HEK293 (cell line): Measurements from ENCODE around the gene CNTNAP3.
"Not testable (repeated sequence)": the region's sequence is repeated elsewhere in the genome, so short reads cannot be mapped to it uniquely, and the experiment has no call there.

Source experiments
- ZNF354C ChIP-seq: fragments of 450-650 bp; formaldehyde crosslinking; IDR thresholded peaks from 2 replicates; pipeline ENCODE4 v1.5.1; 2016; ENCODE audit warnings: missing biosample characterization, missing genetic modification characterization, low read depth, borderline replicate concordance
- ZNF473 ChIP-seq: fragments of 450-650 bp; formaldehyde crosslinking; IDR thresholded peaks from 2 replicates; pipeline ENCODE4 v1.5.1; 2017; ENCODE audit warnings: missing biosample characterization, missing genetic modification characterization
- TF ChIP-seq, protein P1 (sequence below): fragments of 450-650 bp; formaldehyde crosslinking; IDR thresholded peaks from 2 replicates; pipeline ENCODE4 v1.5.1; 2016; ENCODE audit warnings: missing biosample characterization, missing genetic modification characterization
- TF ChIP-seq, protein P2 (sequence below): fragments of 450-650 bp; formaldehyde crosslinking; IDR thresholded peaks from 2 replicates; pipeline ENCODE4 v1.5.1; 2016; ENCODE audit warnings: missing biosample characterization, missing genetic modification characterization
- TF ChIP-seq, protein P3 (sequence below): fragments of 450-650 bp; formaldehyde crosslinking; IDR thresholded peaks from 2 replicates; pipeline ENCODE4 v1.5.1; 2016; ENCODE audit warnings: missing biosample characterization, missing genetic modification characterization

DNA sequence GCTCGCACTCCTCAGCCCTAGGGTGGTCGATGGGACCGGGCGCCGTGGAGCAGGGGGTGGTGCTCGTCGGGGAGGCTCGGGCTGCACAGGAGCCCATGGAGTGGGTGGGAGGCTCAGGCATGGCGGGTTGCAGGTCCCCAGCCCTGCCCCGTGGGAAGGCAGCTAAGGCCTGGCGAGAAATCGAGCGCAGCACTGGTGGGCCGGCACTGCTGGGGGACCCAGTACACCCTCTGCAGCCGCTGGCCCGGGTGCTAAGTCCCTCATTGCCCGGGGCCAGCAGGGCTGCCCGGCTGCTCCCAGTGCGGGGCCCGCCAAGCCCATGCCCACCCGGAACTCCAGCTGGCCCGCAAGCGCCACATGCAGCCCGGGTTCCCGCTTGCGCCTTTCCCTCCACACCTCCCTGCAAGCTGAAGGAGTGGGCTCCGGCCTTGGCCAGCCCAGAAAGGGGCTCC, 245.6 kb downstream of the CNTNAP3 start:
- TF ChIP-seq, protein P1, sequence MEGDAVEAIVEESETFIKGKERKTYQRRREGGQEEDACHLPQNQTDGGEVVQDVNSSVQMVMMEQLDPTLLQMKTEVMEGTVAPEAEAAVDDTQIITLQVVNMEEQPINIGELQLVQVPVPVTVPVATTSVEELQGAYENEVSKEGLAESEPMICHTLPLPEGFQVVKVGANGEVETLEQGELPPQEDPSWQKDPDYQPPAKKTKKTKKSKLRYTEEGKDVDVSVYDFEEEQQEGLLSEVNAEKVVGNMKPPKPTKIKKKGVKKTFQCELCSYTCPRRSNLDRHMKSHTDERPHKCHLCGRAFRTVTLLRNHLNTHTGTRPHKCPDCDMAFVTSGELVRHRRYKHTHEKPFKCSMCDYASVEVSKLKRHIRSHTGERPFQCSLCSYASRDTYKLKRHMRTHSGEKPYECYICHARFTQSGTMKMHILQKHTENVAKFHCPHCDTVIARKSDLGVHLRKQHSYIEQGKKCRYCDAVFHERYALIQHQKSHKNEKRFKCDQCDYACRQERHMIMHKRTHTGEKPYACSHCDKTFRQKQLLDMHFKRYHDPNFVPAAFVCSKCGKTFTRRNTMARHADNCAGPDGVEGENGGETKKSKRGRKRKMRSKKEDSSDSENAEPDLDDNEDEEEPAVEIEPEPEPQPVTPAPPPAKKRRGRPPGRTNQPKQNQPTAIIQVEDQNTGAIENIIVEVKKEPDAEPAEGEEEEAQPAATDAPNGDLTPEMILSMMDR (tag by site-specific recombination) = not testable (repeated sequence)
- TF ChIP-seq, protein P2, sequence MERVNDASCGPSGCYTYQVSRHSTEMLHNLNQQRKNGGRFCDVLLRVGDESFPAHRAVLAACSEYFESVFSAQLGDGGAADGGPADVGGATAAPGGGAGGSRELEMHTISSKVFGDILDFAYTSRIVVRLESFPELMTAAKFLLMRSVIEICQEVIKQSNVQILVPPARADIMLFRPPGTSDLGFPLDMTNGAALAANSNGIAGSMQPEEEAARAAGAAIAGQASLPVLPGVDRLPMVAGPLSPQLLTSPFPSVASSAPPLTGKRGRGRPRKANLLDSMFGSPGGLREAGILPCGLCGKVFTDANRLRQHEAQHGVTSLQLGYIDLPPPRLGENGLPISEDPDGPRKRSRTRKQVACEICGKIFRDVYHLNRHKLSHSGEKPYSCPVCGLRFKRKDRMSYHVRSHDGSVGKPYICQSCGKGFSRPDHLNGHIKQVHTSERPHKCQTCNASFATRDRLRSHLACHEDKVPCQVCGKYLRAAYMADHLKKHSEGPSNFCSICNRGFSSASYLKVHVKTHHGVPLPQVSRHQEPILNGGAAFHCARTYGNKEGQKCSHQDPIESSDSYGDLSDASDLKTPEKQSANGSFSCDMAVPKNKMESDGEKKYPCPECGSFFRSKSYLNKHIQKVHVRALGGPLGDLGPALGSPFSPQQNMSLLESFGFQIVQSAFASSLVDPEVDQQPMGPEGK (tag by site-specific recombination) = not testable (repeated sequence)
- TF ChIP-seq ZNF354C, ZNF473 (tag by site-specific recombination): not testable (repeated sequence)
- TF ChIP-seq, protein P3, sequence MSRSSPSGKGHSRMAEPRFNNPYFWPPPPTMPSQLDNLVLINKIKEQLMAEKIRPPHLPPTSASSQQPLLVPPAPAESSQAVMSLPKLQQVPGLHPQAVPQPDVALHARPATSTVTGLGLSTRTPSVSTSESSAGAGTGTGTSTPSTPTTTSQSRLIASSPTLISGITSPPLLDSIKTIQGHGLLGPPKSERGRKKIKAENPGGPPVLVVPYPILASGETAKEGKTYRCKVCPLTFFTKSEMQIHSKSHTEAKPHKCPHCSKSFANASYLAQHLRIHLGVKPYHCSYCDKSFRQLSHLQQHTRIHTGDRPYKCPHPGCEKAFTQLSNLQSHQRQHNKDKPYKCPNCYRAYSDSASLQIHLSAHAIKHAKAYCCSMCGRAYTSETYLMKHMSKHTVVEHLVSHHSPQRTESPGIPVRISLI (tag by site-specific recombination) = not testable (repeated sequence)
